Smooth muscle cell (in vitro differentiated cells): ENCODE data around the gene NUAK1. TPM values are rescaled to one million over a fixed set of nuclear protein-coding genes. Genes with fewer than 3 reads are reported as not detected.

ENCODE experiments used
- DNase-seq: peaks from one replicate; lab custom pipeline; 2025; ENCODE audit not compliant: unreplicated experiment; lab: John Stamatoyannopoulos, UW
- H2AFZ ChIP-seq: fragments of 200-600 bp; sonication (generic); 2 replicates; pipeline ENCODE4 v1.6.0; 2016; ENCODE audit warnings: antibody characterized with exemption, low read depth, mild to moderate bottlenecking
- H3F3A ChIP-seq: fragments of 200-600 bp; sonication (generic); 2 replicates; pipeline ENCODE4 v1.6.0; 2017; ENCODE audit warnings: antibody characterized with exemption, low read depth
- H3K27ac ChIP-seq: fragments of 200-600 bp; sonication (generic); 2 replicates; pipeline ENCODE4 v1.5.1; 2016; ENCODE audit warnings: low read depth, mild to moderate bottlenecking
- H3K27me3 ChIP-seq: fragments of 200-600 bp; sonication (generic); 2 replicates; pipeline ENCODE4 v1.6.1; 2016; ENCODE audit warnings: low read depth, mild to moderate bottlenecking
- H3K36me3 ChIP-seq: fragments of 200-600 bp; sonication (generic); 2 replicates; pipeline ENCODE4 v1.5.1; 2016; ENCODE audit warnings: low read depth
- H3K4me1 ChIP-seq: fragments of 200-600 bp; sonication (generic); 2 replicates; pipeline ENCODE4 v1.5.1; 2016; ENCODE audit warnings: low read depth
- H3K4me2 ChIP-seq: fragments of 200-600 bp; sonication (generic); 2 replicates; pipeline ENCODE4 v1.6.0; 2016; ENCODE audit warnings: mild to moderate bottlenecking
- H3K4me3 ChIP-seq: fragments of 200-600 bp; sonication (generic); 2 replicates; pipeline ENCODE4 v1.5.1; 2016; ENCODE audit warnings: mild to moderate bottlenecking
- H3K79me2 ChIP-seq: fragments of 200-600 bp; sonication (generic); 2 replicates; pipeline ENCODE4 v1.6.0; 2016; ENCODE audit warnings: low read depth, mild to moderate bottlenecking
- H3K9ac ChIP-seq: fragments of 200-600 bp; sonication (generic); 2 replicates; pipeline ENCODE4 v1.6.0; 2016; ENCODE audit warnings: low read depth
- H3K9me3 ChIP-seq: fragments of 200-600 bp; sonication (generic); replicated peaks from 2 replicates; pipeline ENCODE4 v1.5.1; 2016; ENCODE audit warnings: low read depth
- H4K20me1 ChIP-seq: fragments of 200-600 bp; sonication (generic); 2 replicates; pipeline ENCODE4 v1.6.0; 2016; ENCODE audit warnings: low read depth
- WGBS: methylation state at CpG from one replicate; pipeline ENCODE4 v1.1.7; 2016; ENCODE audit warnings: low lambda C conversion rate; 5-methylcytosine and 5-hydroxymethylcytosine counted together
- polyA plus RNA-seq: library from polyadenylated mRNA; unstranded; fragments of >200 nt; fragmentation: Nextera tagmentation; extraction: Ambion mirVana; gene quantifications from 2 replicates; pipeline ENCODE4 v1.2.1, GENCODE V29; 2016
- total RNA-seq: library from RNA; depleted of rRNA; stranded (reverse); fragments of >200 nt; gene quantifications from 2 replicates; pipeline ENCODE4 v1.2.3, GENCODE V29; 2014
- TF ChIP-seq, protein P1 (sequence below): fragments of 200-600 bp; sonication (generic); IDR thresholded peaks from 2 replicates; pipeline ENCODE4 v1.5.1; 2017; ENCODE audit warnings: borderline replicate concordance, mild to moderate bottlenecking, antibody characterized with exemption; ENCODE audit not compliant: insufficient read depth, poor library complexity, severe bottlenecking

Gene NUAK1
- total and polyA plus RNA-seq, 2 experiments from 2014 or later: 35.3 to 64.2 TPM

- Histone ChIP-seq H3K9ac (peak overlapping the region; percentile 42), H3K27me3 (no peaks in the 10 kb centered on the region), H3K4me2 (peak overlapping the region; percentile 66), H3K36me3 (no peaks in the 10 kb centered on the region), H4K20me1 (peaks cover 99% of the 10 kb centered on the region), H3K4me1 (peaks cover 75% of the 10 kb centered on the region), H3K4me3 (no peak overlapping the region), H3K27ac (peak overlapping the region; percentile 95), H2AFZ (no peak overlapping the region), H3K9me3 (no peaks in the 10 kb centered on the region), H3F3A (peaks cover 41% of the 10 kb centered on the region), H3K79me2 (peaks cover 96% of the 10 kb centered on the region)
- TF ChIP-seq, protein P1, sequence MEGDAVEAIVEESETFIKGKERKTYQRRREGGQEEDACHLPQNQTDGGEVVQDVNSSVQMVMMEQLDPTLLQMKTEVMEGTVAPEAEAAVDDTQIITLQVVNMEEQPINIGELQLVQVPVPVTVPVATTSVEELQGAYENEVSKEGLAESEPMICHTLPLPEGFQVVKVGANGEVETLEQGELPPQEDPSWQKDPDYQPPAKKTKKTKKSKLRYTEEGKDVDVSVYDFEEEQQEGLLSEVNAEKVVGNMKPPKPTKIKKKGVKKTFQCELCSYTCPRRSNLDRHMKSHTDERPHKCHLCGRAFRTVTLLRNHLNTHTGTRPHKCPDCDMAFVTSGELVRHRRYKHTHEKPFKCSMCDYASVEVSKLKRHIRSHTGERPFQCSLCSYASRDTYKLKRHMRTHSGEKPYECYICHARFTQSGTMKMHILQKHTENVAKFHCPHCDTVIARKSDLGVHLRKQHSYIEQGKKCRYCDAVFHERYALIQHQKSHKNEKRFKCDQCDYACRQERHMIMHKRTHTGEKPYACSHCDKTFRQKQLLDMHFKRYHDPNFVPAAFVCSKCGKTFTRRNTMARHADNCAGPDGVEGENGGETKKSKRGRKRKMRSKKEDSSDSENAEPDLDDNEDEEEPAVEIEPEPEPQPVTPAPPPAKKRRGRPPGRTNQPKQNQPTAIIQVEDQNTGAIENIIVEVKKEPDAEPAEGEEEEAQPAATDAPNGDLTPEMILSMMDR: no peak
- WGBS: 35% methylated on average over 13 of the region's 13 CpGs
- no peak for DNase-seq
These were observed 26.5 kb downstream of the NUAK1 start for GRCh38 chr12:106112145-106112821.

- Histone ChIP-seq H3K79me2 (peaks cover 94% of the 10 kb centered on the region), H3K9me3 (no peaks in the 10 kb centered on the region), H3K4me2 (no peak overlapping the region), H3K4me1 (peaks cover 85% of the 10 kb centered on the region), H2AFZ (no peak overlapping the region), H3F3A (peaks cover 45% of the 10 kb centered on the region), H3K9ac (no peak overlapping the region), H3K27ac (peak overlapping the region; percentile 95), H3K4me3 (no peak overlapping the region), H3K27me3 (no peaks in the 10 kb centered on the region), H3K36me3 (peaks cover 4% of the 10 kb centered on the region), H4K20me1 (peaks cover 99% of the 10 kb centered on the region)
- TF ChIP-seq, protein P1: no peak
- WGBS: 92% methylated on average over 4 of the region's 4 CpGs
- DNase-seq: no peak
These were observed 28.0 kb downstream of the NUAK1 start for GRCh38 chr12:106110626-106111300.

GRCh38 chr12:106109168-106109910, 29.4 kb downstream of the NUAK1 start:
- no peak overlapping the region for H2AFZ ChIP-seq
- H3K27ac ChIP-seq: peak overlapping the region; percentile 95
- no peak for DNase-seq
- H3K4me1 ChIP-seq: peaks cover 73% of the 10 kb centered on the region
- 33% methylated on average over 4 of the region's 4 CpGs for WGBS
- H3K9me3 ChIP-seq: no peaks in the 10 kb centered on the region
- H3K4me2 ChIP-seq: peak overlapping the region; percentile 78
- peaks cover 54% of the 10 kb centered on the region for H3F3A ChIP-seq
- no peaks in the 10 kb centered on the region for H3K27me3 ChIP-seq
- peaks cover 99% of the 10 kb centered on the region for H4K20me1 ChIP-seq
- H3K79me2 ChIP-seq: peaks cover 94% of the 10 kb centered on the region
- peaks cover 4% of the 10 kb centered on the region for H3K36me3 ChIP-seq
- H3K4me3 ChIP-seq: no peak overlapping the region
- TF ChIP-seq, protein P1: no peak
- H3K9ac ChIP-seq: no peak overlapping the region
